WTC11 (cell line): ENCODE data around the gene SRMS. TPM values are rescaled to one million over a fixed set of nuclear protein-coding genes. Genes with fewer than 3 reads are reported as not detected.

Experiments used
- ATAC-seq: fragments of 200-7000 bp; cut with Tn5 transposase; 2 replicates; pipeline ENCODE4 v1.10.0; 2021; ENCODE audit warnings: mild to moderate bottlenecking, moderate library complexity
- CTCF ChIA-PET: fragments of 300-600 bp; sonication (Branson Sonifier 250); formaldehyde crosslinking; loops from one replicate; lab custom pipeline; 2021; ENCODE audit warnings: antibody characterized with exemption; lab: Charles Lee
- POLR2A ChIA-PET: fragments of 350-600 bp; sonication (Branson Sonifier 250); formaldehyde crosslinking; loops from one replicate; lab custom pipeline; 2021; ENCODE audit warnings: antibody characterized with exemption; lab: Charles Lee
- DNase-seq: peaks from one replicate; pipeline ENCODE4 v3.0.0; 2021; ENCODE audit warnings: low spot score
- H3K27ac Mint-ChIP-seq: 2 replicates; pipeline ENCODE4 v1.8.0; 2021; ENCODE audit warnings: mixed read lengths
- H3K27me3 Mint-ChIP-seq: 2 replicates; pipeline ENCODE4 v1.8.0; 2021; ENCODE audit warnings: low read depth, mild to moderate bottlenecking, moderate library complexity, mixed read lengths
- H3K36me3 Mint-ChIP-seq: 2 replicates; pipeline ENCODE4 v1.8.0; 2021; ENCODE audit warnings: mixed read lengths
- H3K4me1 Mint-ChIP-seq: 2 replicates; pipeline ENCODE4 v1.8.0; 2022; ENCODE audit warnings: mixed read lengths
- H3K4me3 Mint-ChIP-seq: 2 replicates; pipeline ENCODE4 v1.8.0; 2021; ENCODE audit warnings: mild to moderate bottlenecking, moderate library complexity, mixed read lengths
- H3K9me3 Mint-ChIP-seq: 2 replicates; pipeline ENCODE4 v1.8.0; 2021; ENCODE audit warnings: mixed read lengths
- ETV6 ChIP-seq: sonication (generic); formaldehyde crosslinking; IDR thresholded peaks from 2 replicates; pipeline ENCODE4 v1.8.1; 2022; ENCODE audit warnings: mild to moderate bottlenecking, missing genetic modification reagents
- FOXP1 ChIP-seq: sonication (generic); formaldehyde crosslinking; IDR thresholded peaks from 2 replicates; pipeline ENCODE4 v1.8.0; 2022; ENCODE audit warnings: missing genetic modification reagents, mild to moderate bottlenecking, moderate library complexity, borderline replicate concordance
- NR2C2 ChIP-seq: sonication (generic); formaldehyde crosslinking; IDR thresholded peaks from 2 replicates; pipeline ENCODE4 v1.8.0; 2022; ENCODE audit warnings: mild to moderate bottlenecking, missing genetic modification reagents
- SMAD3 ChIP-seq: sonication (generic); formaldehyde crosslinking; IDR thresholded peaks from 2 replicates; pipeline ENCODE4 v1.8.0; 2022; ENCODE audit warnings: missing genetic modification reagents, mild to moderate bottlenecking, borderline replicate concordance
- TCF7 ChIP-seq: sonication (generic); formaldehyde crosslinking; IDR thresholded peaks from 2 replicates; pipeline ENCODE4 v1.8.0; 2022; ENCODE audit warnings: mild to moderate bottlenecking, low read depth, missing genetic modification reagents, moderate library complexity
- ZNF138 ChIP-seq: sonication (generic); formaldehyde crosslinking; conservative IDR thresholded peaks from 2 replicates; pipeline ENCODE4 v1.8.1; 2022; ENCODE audit warnings: mild to moderate bottlenecking, moderate library complexity, missing genetic modification reagents
- ZNF219 ChIP-seq: sonication (generic); formaldehyde crosslinking; IDR thresholded peaks from 2 replicates; pipeline ENCODE4 v1.8.0; 2023; ENCODE audit warnings: missing genetic modification reagents, mild to moderate bottlenecking, borderline replicate concordance
- ZSCAN18 ChIP-seq: fragments of 250-450 bp; sonication (Bioruptor Pico); IDR thresholded peaks from 2 replicates; pipeline ENCODE4 v2.1.2; 2022; ENCODE audit warnings: mild to moderate bottlenecking, moderate library complexity
- total RNA-seq: library from RNA; stranded (reverse); gene quantifications from 3 replicates; pipeline ENCODE4 v1.2.3, GENCODE V29; 2021
- TF ChIP-seq, protein P1 (sequence below): fragments of 250-450 bp; sonication (Bioruptor Pico); IDR thresholded peaks from 2 replicates; pipeline ENCODE4 v1.8.0; 2021; ENCODE audit warnings: mild to moderate bottlenecking
- TF ChIP-seq, protein P2 (sequence below): sonication (generic); formaldehyde crosslinking; IDR thresholded peaks from 2 replicates; pipeline ENCODE4 v1.8.0; 2023; ENCODE audit warnings: missing genetic modification reagents
- TF ChIP-seq, protein P3 (sequence below): fragments of 250-450 bp; sonication (Bioruptor Pico); IDR thresholded peaks from 2 replicates; pipeline ENCODE4 v1.9.0; 2021; ENCODE audit warnings: mild to moderate bottlenecking

SRMS gene
- total RNA-seq, 1 experiment from 2014 or later: 0.26 TPM

DNA sequence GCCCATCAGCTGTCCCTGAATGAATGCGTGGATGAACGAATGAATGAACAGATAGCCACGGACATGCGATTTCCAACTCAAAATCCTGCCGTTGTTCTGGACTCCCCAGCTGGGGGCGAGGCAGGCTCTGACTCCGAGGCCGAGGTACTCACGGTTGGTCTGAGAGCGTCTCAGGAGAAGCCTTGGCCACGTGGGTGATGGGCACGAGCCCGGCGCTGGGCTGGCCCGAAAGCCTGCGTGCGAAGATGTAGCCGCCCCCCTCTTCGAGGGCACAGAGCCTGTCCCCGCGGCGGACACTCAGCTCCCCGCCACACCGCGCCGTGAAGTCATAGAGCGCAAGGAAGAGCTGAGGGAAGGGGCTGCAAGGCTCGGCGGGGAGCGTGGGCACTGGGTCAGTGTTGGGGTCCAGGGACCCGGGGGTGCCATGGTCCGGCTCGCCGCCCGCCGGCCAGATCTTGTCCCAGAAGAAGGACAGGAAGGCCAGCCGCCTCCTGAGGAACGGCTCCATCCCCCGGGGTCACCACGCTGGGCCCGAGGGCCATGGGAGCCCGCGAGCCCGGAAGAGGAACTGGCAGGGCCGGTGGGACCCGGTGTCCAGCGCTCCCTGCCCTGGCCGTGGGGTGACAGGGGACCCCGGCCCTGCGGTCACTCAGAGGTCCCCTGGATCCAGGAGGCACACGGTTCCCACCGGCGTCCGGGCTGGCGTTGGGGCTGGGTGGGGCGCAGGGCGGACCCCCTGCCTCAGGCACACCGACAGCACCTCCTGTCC, 409 bp downstream of the SRMS start:
- ATAC-seq: no peak
- POLR2A ChIA-PET: interaction anchor here (0.8 kb wide), 1 partner anchor 96 kb away, joined by 3 read pairs; no protein-coding TSS in a partner anchor
- H3K36me3 Mint-ChIP-seq: no peaks in the 10 kb centered on the region
- H3K4me3 Mint-ChIP-seq: no peak overlapping the region
- peaks cover 15% of the 10 kb centered on the region for H3K4me1 Mint-ChIP-seq
- H3K9me3 Mint-ChIP-seq: no peaks in the 10 kb centered on the region
- TF ChIP-seq TCF7 (CRISPR knock-in tag) (no peak), FOXP1 (CRISPR knock-in tag) (0 out of 2 replicates have a peak, but pooled peaks have one; percentile 37)
- TF ChIP-seq, all 79 proteins: peak for 1
- Mint-ChIP-seq H3K27ac (no peak overlapping the region), H3K27me3 (no peaks in the 10 kb centered on the region)
- CTCF ChIA-PET: interaction anchor here (0.5 to 3.4 kb wide), 6 partner anchors 10 to 324 kb away, joined by 3 to 48 read pairs (median 3); partner anchors contain the start of gene PTK6
- DNase-seq: no peak

DNA sequence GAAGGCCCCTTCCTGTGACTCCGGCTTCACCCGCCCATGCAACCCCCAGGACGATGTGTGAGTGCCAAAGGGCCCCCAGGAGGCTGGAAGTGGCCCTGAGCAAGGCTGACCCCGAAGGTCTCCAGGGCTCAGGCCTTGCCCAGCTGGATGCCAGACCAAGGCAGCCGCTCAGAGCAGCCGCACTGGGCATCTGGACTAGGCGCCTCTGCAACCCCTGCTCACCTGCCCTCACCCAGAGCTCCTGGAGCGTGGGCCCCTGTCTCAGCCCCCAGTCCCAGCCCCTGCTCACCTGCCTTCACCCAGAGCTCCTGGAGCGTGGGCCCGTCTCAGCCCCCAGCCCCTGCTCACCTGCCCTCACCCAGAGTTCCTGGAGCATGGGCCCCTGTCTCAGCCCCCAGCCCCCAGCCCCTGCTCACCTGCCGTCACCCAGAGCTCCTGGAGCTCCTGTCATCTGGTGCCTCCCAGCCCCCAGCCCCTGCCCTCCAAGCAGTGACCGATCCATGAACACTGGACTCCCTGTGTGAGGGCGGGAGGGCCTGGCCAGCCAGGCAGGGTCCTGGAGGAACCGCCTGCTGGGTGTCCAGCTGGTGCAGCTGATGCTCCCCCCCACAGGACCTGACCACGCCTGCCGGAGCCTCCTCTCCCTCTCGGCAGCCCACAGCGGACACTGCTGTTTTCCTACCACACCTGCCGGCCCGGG, 1.1 kb downstream of the SRMS start:
- Mint-ChIP-seq H3K36me3 (no peaks in the 10 kb centered on the region), H3K27ac (no peak overlapping the region), H3K4me1 (peaks cover 13% of the 10 kb centered on the region), H3K27me3 (no peaks in the 10 kb centered on the region), H3K9me3 (no peaks in the 10 kb centered on the region), H3K4me3 (no peak overlapping the region)
- DNase-seq (no peak), ATAC-seq (no peak)
- CTCF ChIA-PET: interaction anchor here (0.6 to 3.4 kb wide), 5 partner anchors 9 to 323 kb away, joined by 3 to 48 read pairs (median 3); partner anchors contain the start of gene PTK6
- TF ChIP-seq, protein P1, sequence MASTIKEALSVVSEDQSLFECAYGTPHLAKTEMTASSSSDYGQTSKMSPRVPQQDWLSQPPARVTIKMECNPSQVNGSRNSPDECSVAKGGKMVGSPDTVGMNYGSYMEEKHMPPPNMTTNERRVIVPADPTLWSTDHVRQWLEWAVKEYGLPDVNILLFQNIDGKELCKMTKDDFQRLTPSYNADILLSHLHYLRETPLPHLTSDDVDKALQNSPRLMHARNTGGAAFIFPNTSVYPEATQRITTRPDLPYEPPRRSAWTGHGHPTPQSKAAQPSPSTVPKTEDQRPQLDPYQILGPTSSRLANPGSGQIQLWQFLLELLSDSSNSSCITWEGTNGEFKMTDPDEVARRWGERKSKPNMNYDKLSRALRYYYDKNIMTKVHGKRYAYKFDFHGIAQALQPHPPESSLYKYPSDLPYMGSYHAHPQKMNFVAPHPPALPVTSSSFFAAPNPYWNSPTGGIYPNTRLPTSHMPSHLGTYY: no peak
- POLR2A ChIA-PET: interaction anchor here (0.5 to 0.8 kb wide), 2 partner anchors 96 to 169 kb away, joined by 3 to 4 read pairs; no protein-coding TSS in a partner anchor

DNA sequence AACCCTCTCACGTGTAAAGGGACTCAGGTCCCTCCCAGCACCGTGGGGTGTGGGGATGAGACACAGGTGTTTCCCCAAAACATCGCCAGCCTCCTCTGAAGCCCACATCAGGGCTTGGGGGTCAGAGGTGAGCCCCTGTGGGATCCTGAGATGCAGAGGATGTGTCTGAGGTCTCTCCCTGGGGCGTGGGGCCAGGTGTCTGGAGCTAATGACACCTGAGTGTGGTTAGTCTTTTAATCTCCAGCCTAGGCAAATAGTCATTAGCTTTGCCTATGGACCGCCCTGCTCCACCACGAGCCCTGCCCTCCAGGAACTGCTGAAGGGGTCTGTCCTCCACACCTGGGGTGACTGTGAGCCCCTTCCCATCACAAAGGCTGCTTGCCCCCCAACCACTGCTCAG, 1.7 kb downstream of the SRMS start:
- no peak for ATAC-seq
- no peak overlapping the region for H3K4me3 Mint-ChIP-seq
- H3K9me3 Mint-ChIP-seq: no peaks in the 10 kb centered on the region
- DNase-seq: no peak
- H3K27me3 Mint-ChIP-seq: no peaks in the 10 kb centered on the region
- no peak for TF ChIP-seq ZSCAN18 (CRISPR knock-in tag)
- TF ChIP-seq SMAD3 (CRISPR knock-in tag): no peak
- TF ChIP-seq NR2C2: no peak
- no peak for TF ChIP-seq ETV6 (CRISPR knock-in tag)
- TF ChIP-seq, protein P2, sequence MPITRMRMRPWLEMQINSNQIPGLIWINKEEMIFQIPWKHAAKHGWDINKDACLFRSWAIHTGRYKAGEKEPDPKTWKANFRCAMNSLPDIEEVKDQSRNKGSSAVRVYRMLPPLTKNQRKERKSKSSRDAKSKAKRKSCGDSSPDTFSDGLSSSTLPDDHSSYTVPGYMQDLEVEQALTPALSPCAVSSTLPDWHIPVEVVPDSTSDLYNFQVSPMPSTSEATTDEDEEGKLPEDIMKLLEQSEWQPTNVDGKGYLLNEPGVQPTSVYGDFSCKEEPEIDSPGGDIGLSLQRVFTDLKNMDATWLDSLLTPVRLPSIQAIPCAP: no peak
- TF ChIP-seq ZNF219: no peak
- TF ChIP-seq ZNF138 (CRISPR knock-in tag): no peak
- TF ChIP-seq, protein P3, sequence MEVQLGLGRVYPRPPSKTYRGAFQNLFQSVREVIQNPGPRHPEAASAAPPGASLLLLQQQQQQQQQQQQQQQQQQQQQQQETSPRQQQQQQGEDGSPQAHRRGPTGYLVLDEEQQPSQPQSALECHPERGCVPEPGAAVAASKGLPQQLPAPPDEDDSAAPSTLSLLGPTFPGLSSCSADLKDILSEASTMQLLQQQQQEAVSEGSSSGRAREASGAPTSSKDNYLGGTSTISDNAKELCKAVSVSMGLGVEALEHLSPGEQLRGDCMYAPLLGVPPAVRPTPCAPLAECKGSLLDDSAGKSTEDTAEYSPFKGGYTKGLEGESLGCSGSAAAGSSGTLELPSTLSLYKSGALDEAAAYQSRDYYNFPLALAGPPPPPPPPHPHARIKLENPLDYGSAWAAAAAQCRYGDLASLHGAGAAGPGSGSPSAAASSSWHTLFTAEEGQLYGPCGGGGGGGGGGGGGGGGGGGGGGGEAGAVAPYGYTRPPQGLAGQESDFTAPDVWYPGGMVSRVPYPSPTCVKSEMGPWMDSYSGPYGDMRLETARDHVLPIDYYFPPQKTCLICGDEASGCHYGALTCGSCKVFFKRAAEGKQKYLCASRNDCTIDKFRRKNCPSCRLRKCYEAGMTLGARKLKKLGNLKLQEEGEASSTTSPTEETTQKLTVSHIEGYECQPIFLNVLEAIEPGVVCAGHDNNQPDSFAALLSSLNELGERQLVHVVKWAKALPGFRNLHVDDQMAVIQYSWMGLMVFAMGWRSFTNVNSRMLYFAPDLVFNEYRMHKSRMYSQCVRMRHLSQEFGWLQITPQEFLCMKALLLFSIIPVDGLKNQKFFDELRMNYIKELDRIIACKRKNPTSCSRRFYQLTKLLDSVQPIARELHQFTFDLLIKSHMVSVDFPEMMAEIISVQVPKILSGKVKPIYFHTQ (CRISPR knock-in tag): no peak
- ChIA-PET POLR2A (interaction anchor here (0.5 kb wide), 1 partner anchor 170 kb away, joined by 4 read pairs; no protein-coding TSS in a partner anchor), CTCF (interaction anchor here (0.7 to 3.4 kb wide), 2 partner anchors 9 to 27 kb away, joined by 3 to 48 read pairs; partner anchors contain the start of gene PTK6)
- H3K36me3 Mint-ChIP-seq: no peaks in the 10 kb centered on the region
- H3K27ac Mint-ChIP-seq: no peak overlapping the region
- peaks cover 11% of the 10 kb centered on the region for H3K4me1 Mint-ChIP-seq
